Measurements from ENCODE around the gene OSBP2.
"Not testable (repeated sequence)": the region's sequence is repeated elsewhere in the genome, so short reads cannot be mapped to it uniquely, and the experiment has no call there.

The OSBP2 gene

GRCh38 chr22:30679895-30680690, 14.6 kb upstream of the OSBP2 start:
- H3K4me3 ChIP-seq (ENCODE audit: low read depth in 1 of 2, low read length in 2 of 2); H3K9ac ChIP-seq (ENCODE audit: low read length); H3K27me3 ChIP-seq (ENCODE audit: control insufficient read depth in 1 of 2, insufficient read depth in 2 of 2, low read length in 2 of 2); H3K9me3 ChIP-seq (ENCODE audit: low read length); H3K27ac ChIP-seq (ENCODE audit: low read depth, low read length); H3K36me3 ChIP-seq (ENCODE audit: insufficient read depth, low read length): not testable (repeated sequence)
- peaks cover 12% of the 10 kb centered on the region for H3K4me1 ChIP-seq (ENCODE audit: insufficient read depth, low read length)

DNA sequence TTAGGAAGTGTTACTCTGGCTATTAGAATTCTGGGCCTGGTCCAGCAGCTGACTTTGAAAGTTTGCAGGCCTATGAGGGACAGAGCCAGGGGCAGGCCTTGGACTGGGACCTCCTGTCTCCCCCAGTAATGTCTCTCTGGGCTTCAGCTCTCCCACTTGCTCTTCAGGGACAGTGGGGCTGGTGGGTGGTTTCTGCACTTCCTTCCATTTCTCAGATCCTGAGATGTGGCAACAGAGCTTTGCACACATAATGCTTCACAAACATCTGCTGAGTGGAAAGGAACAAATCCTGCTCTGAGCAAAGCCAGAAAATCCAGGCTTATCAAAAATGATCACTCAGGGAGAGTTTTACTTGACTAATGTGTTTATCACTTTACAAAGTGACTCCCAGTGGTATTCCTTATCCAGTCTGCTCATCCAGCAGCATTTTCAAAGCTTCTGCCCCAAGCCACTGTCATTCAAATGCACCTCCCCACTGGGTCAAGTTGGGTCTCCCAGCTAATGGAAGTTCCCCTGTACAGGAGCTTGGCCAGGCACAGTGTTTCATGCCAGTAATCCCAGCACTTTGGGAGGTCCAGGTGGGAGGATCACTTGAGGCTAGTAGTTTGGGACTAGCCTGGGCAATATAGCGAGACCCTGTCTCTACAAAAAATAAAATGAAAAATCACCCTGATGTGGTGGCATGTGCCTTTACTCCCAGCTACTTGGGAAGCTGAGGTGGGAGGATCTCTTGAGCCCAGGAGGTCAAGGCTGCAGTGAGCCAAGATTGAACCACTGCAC, 13.5 kb upstream of the OSBP2 start:
- H3K27ac ChIP-seq (ENCODE audit: low read depth, low read length) = peak overlapping the region; percentile 44
- no peak overlapping the region for H3K9ac ChIP-seq (ENCODE audit: low read length)
- H3K36me3 ChIP-seq (ENCODE audit: insufficient read depth, low read length) = no peaks in the 10 kb centered on the region
- H3K4me3 ChIP-seq (ENCODE audit: low read depth in 1 of 2, low read length in 2 of 2) = no peak overlapping the region
- peaks cover 12% of the 10 kb centered on the region for H3K4me1 ChIP-seq (ENCODE audit: insufficient read depth, low read length)
- no peaks in the 10 kb centered on the region for H3K27me3 ChIP-seq (ENCODE audit: control insufficient read depth in 1 of 2, insufficient read depth in 2 of 2, low read length in 2 of 2)
- H3K9me3 ChIP-seq (ENCODE audit: low read length) = no peaks in the 10 kb centered on the region

GRCh38 chr22:30681831-30682230, 12.8 kb upstream of the OSBP2 start:
- Histone ChIP-seq H3K4me3 (ENCODE audit: low read depth in 1 of 2, low read length in 2 of 2) (no peak overlapping the region), H3K9ac (ENCODE audit: low read length) (no peak overlapping the region), H3K36me3 (ENCODE audit: insufficient read depth, low read length) (no peaks in the 10 kb centered on the region), H3K4me1 (ENCODE audit: insufficient read depth, low read length) (peaks cover 12% of the 10 kb centered on the region), H3K9me3 (ENCODE audit: low read length) (no peaks in the 10 kb centered on the region), H3K27me3 (ENCODE audit: control insufficient read depth in 1 of 2, insufficient read depth in 2 of 2, low read length in 2 of 2) (no peaks in the 10 kb centered on the region), H3K27ac (ENCODE audit: low read depth, low read length) (no peak overlapping the region)

- Histone ChIP-seq H3K4me3 (ENCODE audit: low read depth in 1 of 2, low read length in 2 of 2) (no peak overlapping the region), H3K36me3 (ENCODE audit: insufficient read depth, low read length) (no peaks in the 10 kb centered on the region), H3K27me3 (ENCODE audit: control insufficient read depth in 1 of 2, insufficient read depth in 2 of 2, low read length in 2 of 2) (no peaks in the 10 kb centered on the region), H3K27ac (ENCODE audit: low read depth, low read length) (no peak overlapping the region), H3K9ac (ENCODE audit: low read length) (no peak overlapping the region), H3K4me1 (ENCODE audit: insufficient read depth, low read length) (peaks cover 12% of the 10 kb centered on the region), H3K9me3 (ENCODE audit: low read length) (no peaks in the 10 kb centered on the region)
Measured at GRCh38 chr22:30685178-30685577, 9.5 kb upstream of the OSBP2 start.

DNA sequence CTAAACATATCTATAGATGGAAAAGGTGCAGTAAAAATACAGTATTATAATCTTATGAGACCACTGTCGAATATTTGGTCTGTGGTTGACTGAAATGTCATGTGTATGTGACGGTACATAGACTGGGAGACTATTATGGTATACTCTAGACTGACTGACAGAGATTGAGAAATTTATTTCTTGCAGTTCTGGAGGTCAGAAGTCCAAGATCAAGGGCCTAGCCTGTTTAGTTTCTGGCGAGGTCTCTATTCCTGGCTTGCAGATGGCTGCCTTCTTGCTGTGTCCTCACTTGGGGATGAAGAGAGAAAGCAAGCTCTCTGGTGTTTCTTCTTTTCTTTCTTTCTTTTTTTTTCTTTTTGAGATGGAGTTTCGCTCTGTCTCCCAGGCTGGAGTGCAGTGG, 7.3 kb upstream of the OSBP2 start:
- Histone ChIP-seq H3K27ac (ENCODE audit: low read depth, low read length) (no peak overlapping the region), H3K9ac (ENCODE audit: low read length) (no peak overlapping the region), H3K4me1 (ENCODE audit: insufficient read depth, low read length) (no peaks in the 10 kb centered on the region), H3K27me3 (ENCODE audit: control insufficient read depth in 1 of 2, insufficient read depth in 2 of 2, low read length in 2 of 2) (no peaks in the 10 kb centered on the region), H3K36me3 (ENCODE audit: insufficient read depth, low read length) (no peaks in the 10 kb centered on the region), H3K9me3 (ENCODE audit: low read length) (no peaks in the 10 kb centered on the region), H3K4me3 (ENCODE audit: low read depth in 1 of 2, low read length in 2 of 2) (no peak overlapping the region)

DNA sequence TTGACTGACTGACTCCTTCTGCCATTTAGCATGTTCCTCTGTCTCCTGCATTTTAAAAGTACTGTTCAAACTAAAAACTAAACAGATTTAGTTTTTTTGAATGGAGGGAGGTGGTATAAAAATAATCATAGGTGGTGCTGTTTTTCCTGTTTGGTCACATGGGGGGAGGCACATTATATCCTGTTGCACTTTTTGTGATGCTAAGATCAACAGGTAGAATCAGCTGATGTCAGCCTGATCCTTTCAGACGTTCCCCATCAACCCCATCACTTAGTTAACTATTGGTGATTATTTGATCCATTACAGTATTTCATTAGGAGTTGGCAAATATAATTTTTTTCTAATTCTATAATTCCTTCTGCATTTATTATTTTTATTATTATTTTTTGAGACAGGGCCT, 5.1 kb upstream of the OSBP2 start:
- Histone ChIP-seq H3K27me3 (ENCODE audit: control insufficient read depth in 1 of 2, insufficient read depth in 2 of 2, low read length in 2 of 2) (no peaks in the 10 kb centered on the region), H3K9ac (ENCODE audit: low read length) (no peak overlapping the region), H3K4me1 (ENCODE audit: insufficient read depth, low read length) (peaks cover 6% of the 10 kb centered on the region), H3K4me3 (ENCODE audit: low read depth in 1 of 2, low read length in 2 of 2) (no peak overlapping the region), H3K9me3 (ENCODE audit: low read length) (no peaks in the 10 kb centered on the region), H3K36me3 (ENCODE audit: insufficient read depth, low read length) (no peaks in the 10 kb centered on the region), H3K27ac (ENCODE audit: low read depth, low read length) (no peak overlapping the region)

DNA sequence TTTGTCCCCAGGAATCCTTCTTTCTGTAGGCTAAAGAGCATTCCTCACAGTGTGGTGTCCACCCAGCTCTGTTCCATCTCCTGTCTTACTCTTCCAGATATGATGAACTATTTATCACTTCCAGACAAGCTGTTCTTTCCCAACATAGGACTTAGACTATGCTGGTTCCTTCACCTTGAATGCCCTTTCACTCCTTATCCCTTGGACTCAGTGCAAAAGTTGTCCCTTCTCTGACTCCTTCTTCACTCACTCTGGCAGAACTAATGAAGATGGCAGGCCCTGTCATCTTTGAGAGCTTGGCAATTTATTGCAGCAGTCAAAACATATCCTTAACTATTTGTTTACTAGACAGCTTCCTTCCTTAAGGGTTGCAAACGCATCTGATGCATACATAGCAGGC, 3.5 kb upstream of the OSBP2 start:
- H3K9me3 ChIP-seq (ENCODE audit: low read length) = no peaks in the 10 kb centered on the region
- H3K4me3 ChIP-seq (ENCODE audit: low read depth in 1 of 2, low read length in 2 of 2) = no peak overlapping the region
- no peak overlapping the region for H3K9ac ChIP-seq (ENCODE audit: low read length)
- H3K27ac ChIP-seq (ENCODE audit: low read depth, low read length) = no peak overlapping the region
- H3K4me1 ChIP-seq (ENCODE audit: insufficient read depth, low read length) = peaks cover 16% of the 10 kb centered on the region
- no peaks in the 10 kb centered on the region for H3K27me3 ChIP-seq (ENCODE audit: control insufficient read depth in 1 of 2, insufficient read depth in 2 of 2, low read length in 2 of 2)
- no peaks in the 10 kb centered on the region for H3K36me3 ChIP-seq (ENCODE audit: insufficient read depth, low read length)

DNA sequence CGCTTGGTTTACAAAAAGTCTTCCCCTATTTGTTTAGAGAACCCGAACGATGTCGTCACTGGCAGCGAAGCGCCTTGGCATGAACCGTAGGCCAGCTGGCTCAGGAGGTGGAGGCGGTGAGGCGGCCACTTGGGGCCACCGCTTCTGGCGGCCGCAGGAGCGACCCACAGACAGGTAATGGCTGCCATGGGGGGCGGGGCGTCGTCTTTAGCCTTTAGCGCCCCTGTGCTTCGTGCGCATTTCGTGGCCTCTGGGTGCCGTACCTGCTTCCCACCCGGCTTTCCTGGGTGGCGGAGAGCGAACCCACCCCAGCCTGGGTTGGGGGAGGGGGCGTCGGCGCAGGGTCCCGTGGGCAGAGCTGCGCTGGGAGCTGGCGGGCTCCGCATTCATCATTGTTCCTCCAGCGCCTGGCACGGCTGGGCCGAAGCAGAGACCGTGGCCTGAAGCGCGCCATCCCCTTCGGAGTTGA, 469 bp upstream of the OSBP2 start:
- Histone ChIP-seq H3K4me1 (ENCODE audit: insufficient read depth, low read length) (peaks cover 17% of the 10 kb centered on the region), H3K27ac (ENCODE audit: low read depth, low read length) (peak overlapping the region; percentile 82), H3K4me3 (ENCODE audit: low read depth in 1 of 2, low read length in 2 of 2) (peak overlapping the region; percentile 55 to 58), H3K9me3 (ENCODE audit: low read length) (no peaks in the 10 kb centered on the region), H3K27me3 (ENCODE audit: control insufficient read depth in 1 of 2, insufficient read depth in 2 of 2, low read length in 2 of 2) (no peaks in the 10 kb centered on the region), H3K36me3 (ENCODE audit: insufficient read depth, low read length) (no peaks in the 10 kb centered on the region), H3K9ac (ENCODE audit: low read length) (no peak overlapping the region)

DNA sequence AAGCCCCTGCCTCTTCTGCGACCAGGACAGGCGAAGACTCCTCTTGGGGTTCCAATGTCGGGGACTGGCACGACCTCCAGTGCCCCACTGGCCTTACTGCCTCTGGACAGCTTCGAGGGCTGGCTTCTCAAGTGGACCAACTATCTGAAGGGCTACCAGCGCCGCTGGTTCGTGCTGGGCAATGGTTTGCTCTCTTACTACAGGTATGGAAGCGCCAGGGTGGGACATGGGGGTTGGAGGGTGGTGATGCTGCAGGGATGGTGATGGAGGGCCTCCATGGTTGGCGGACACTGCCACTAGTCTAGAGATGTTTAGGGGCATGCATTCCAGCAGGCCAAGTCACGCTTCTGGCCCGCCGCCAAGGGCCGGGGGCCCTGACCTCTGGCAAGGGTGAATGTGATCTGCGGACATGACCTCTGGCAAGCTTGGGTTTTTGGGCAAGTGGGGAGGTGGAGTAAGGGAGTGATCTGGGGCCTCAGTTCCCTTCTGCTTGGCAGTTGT, 727 bp downstream of the OSBP2 start:
- Histone ChIP-seq H3K9ac (ENCODE audit: low read length) (no peak overlapping the region), H3K36me3 (ENCODE audit: insufficient read depth, low read length) (no peaks in the 10 kb centered on the region), H3K9me3 (ENCODE audit: low read length) (no peaks in the 10 kb centered on the region), H3K27ac (ENCODE audit: low read depth, low read length) (no peak overlapping the region), H3K27me3 (ENCODE audit: control insufficient read depth in 1 of 2, insufficient read depth in 2 of 2, low read length in 2 of 2) (no peaks in the 10 kb centered on the region), H3K4me3 (ENCODE audit: low read depth in 1 of 2, low read length in 2 of 2) (peak overlapping the region; percentile 52 to 55), H3K4me1 (ENCODE audit: insufficient read depth, low read length) (peaks cover 17% of the 10 kb centered on the region)

GRCh38 chr22:30695871-30696655, 1.4 kb downstream of the OSBP2 start:
- H3K9ac ChIP-seq (ENCODE audit: low read length) = no peak overlapping the region
- H3K9me3 ChIP-seq (ENCODE audit: low read length) = no peaks in the 10 kb centered on the region
- no peak overlapping the region for H3K27ac ChIP-seq (ENCODE audit: low read depth, low read length)
- no peaks in the 10 kb centered on the region for H3K27me3 ChIP-seq (ENCODE audit: control insufficient read depth in 1 of 2, insufficient read depth in 2 of 2, low read length in 2 of 2)
- peaks cover 17% of the 10 kb centered on the region for H3K4me1 ChIP-seq (ENCODE audit: insufficient read depth, low read length)
- no peaks in the 10 kb centered on the region for H3K36me3 ChIP-seq (ENCODE audit: insufficient read depth, low read length)
- H3K4me3 ChIP-seq (ENCODE audit: low read depth in 1 of 2, low read length in 2 of 2) = no peak overlapping the region

GRCh38 chr22:30697975-30698374, 3.3 kb downstream of the OSBP2 start:
- no peaks in the 10 kb centered on the region for H3K27me3 ChIP-seq (ENCODE audit: control insufficient read depth in 1 of 2, insufficient read depth in 2 of 2, low read length in 2 of 2)
- no peak overlapping the region for H3K4me3 ChIP-seq (ENCODE audit: low read depth in 1 of 2, low read length in 2 of 2)
- peaks cover 17% of the 10 kb centered on the region for H3K4me1 ChIP-seq (ENCODE audit: insufficient read depth, low read length)
- H3K9ac ChIP-seq (ENCODE audit: low read length) = no peak overlapping the region
- no peak overlapping the region for H3K27ac ChIP-seq (ENCODE audit: low read depth, low read length)
- H3K9me3 ChIP-seq (ENCODE audit: low read length) = no peaks in the 10 kb centered on the region
- no peaks in the 10 kb centered on the region for H3K36me3 ChIP-seq (ENCODE audit: insufficient read depth, low read length)
